Fibroblast of lung (primary cell): ENCODE data around the gene RASSF3. TPM values are rescaled to one million over a fixed set of nuclear protein-coding genes. Genes with fewer than 3 reads are reported as not detected.
A peak's percentile ranks its signal among the peaks of the same experiment; 100 is the strongest.

Experiments used
- DNase-seq, 2 donors: peaks; one replicate each; pipeline versions ENCODE4 v3.0.0 to v3.0.0-alpha.2; 2010; ENCODE audit warnings: low read depth in 2 of 2
- H2AFZ ChIP-seq: 2 replicates; pipeline ENCODE4 v1.5.1; 2012; ENCODE audit warnings: low read length, control low read depth, inconsistent platforms
- H3K27ac ChIP-seq: 2 replicates; pipeline ENCODE4 v1.5.1; 2011; ENCODE audit warnings: low read length, control low read depth; ENCODE audit not compliant: insufficient read depth
- H3K27me3 ChIP-seq: 2 replicates; pipeline ENCODE4 v1.5.1; 2011; ENCODE audit warnings: mild to moderate bottlenecking, low read length; ENCODE audit not compliant: control insufficient read depth, insufficient read depth
- H3K36me3 ChIP-seq: 2 replicates; pipeline ENCODE4 v1.5.1; 2011; ENCODE audit warnings: low read length; ENCODE audit not compliant: control insufficient read depth, insufficient read depth
- H3K4me1 ChIP-seq: 2 replicates; pipeline ENCODE4 v1.5.1; 2011; ENCODE audit warnings: low read length; ENCODE audit not compliant: control insufficient read depth, insufficient read depth; ENCODE audit errors: extremely low read depth
- H3K4me2 ChIP-seq: 2 replicates; pipeline ENCODE4 v1.5.1; 2011; ENCODE audit warnings: low read length, control low read depth; ENCODE audit not compliant: insufficient read depth; ENCODE audit errors: extremely low read depth
- H3K4me3 ChIP-seq, 4 experiments: fragments of 200-600 bp in 1 of 4; sonication (generic) in 1 of 4; replicated peaks in 1 of 4; 2 replicates each; pipeline ENCODE4 v1.5.1; 2011 to 2016; ENCODE audit warnings: low read length in 4 of 4, low read depth in 3 of 4, mild to moderate bottlenecking in 3 of 4, control low read depth in 2 of 4, inconsistent platforms in 1 of 4, mixed read lengths in 1 of 4; ENCODE audit not compliant: insufficient read depth in 1 of 4; ENCODE audit errors: control extremely low read depth in 1 of 4
- H3K79me2 ChIP-seq: 2 replicates; pipeline ENCODE4 v1.5.1; 2012; ENCODE audit warnings: mild to moderate bottlenecking, low read length, inconsistent platforms; ENCODE audit not compliant: control insufficient read depth, insufficient read depth
- H3K9ac ChIP-seq: 2 replicates; pipeline ENCODE4 v1.5.1; 2011; ENCODE audit warnings: mild to moderate bottlenecking, low read length, control low read depth; ENCODE audit not compliant: insufficient read depth
- H3K9me3 ChIP-seq: 2 replicates; pipeline ENCODE4 v1.5.1; 2012; ENCODE audit warnings: low read depth, low read length; ENCODE audit not compliant: control insufficient read depth, insufficient read depth
- H4K20me1 ChIP-seq: 2 replicates; pipeline ENCODE4 v1.5.1; 2011; ENCODE audit warnings: low read length; ENCODE audit not compliant: control insufficient read depth, insufficient read depth; ENCODE audit errors: extremely low read depth
- CTCF ChIP-seq, 2 donors: IDR thresholded peaks in 1 of 2; conservative IDR thresholded peaks in 1 of 2; 1 replicate in 1 of 2; 2 replicates in 1 of 2; pipeline ENCODE4 v1.5.1; 2011 to 2012; ENCODE audit warnings: low read length in 2 of 2, control low read depth in 1 of 2, inconsistent platforms in 1 of 2, low read depth in 1 of 2, mild to moderate bottlenecking in 1 of 2
- EZH2 ChIP-seq: IDR thresholded peaks from 2 replicates; pipeline ENCODE4 v1.5.1; 2012; ENCODE audit warnings: low read length, control low read depth, mild to moderate bottlenecking; ENCODE audit errors: missing control alignments
- polyA plus RNA-seq, 2 donors: library from polyadenylated mRNA; depleted of rRNA in 1 of 2; stranded (reverse) in 1 of 2; unstranded in 1 of 2; fragments of >200 nt; gene quantifications; 2 replicates each; pipeline ENCODE4 v1.2.1, GENCODE V29; 2011 to 2012; ENCODE audit warnings: missing spikeins in 1 of 2
- total RNA-seq: library from RNA; depleted of rRNA; stranded (reverse); fragments of >200 nt; gene quantifications from 2 replicates; pipeline ENCODE4 v1.2.1, GENCODE V29; 2014

RASSF3 gene
- total and polyA plus RNA-seq, 2 donors (not counting 1 experiment from before 2014, with no cell fraction given): 37.7 to 45.9 TPM

- no peak overlapping the region for H3K4me2 ChIP-seq
Observed at GRCh38 chr12:64669270-64669842, 59.1 kb downstream of the RASSF3 start.

GRCh38 chr12:64670019-64670418 is 59.7 kb downstream of the RASSF3 start:
- Histone ChIP-seq H2AFZ (no peak overlapping the region), H3K27me3 (no peaks in the 10 kb centered on the region), H3K4me2 (no peak overlapping the region), H3K79me2 (peaks cover 28% of the 10 kb centered on the region), H3K36me3 (no peaks in the 10 kb centered on the region), H3K9ac (no peak overlapping the region), H3K4me1 (peaks cover 14% of the 10 kb centered on the region), H4K20me1 (no peaks in the 10 kb centered on the region), H3K9me3 (no peaks in the 10 kb centered on the region), H3K27ac (no peak overlapping the region), H3K4me3 (no peak overlapping the region)
- DNase-seq: no peak
- no peak for TF ChIP-seq EZH2
- TF ChIP-seq CTCF (conservative IDR thresholded peaks at IDR 0.05 in 1 of 2, IDR thresholded peaks at IDR 0.05 in 1 of 2; ENCODE audit: low read depth in 1 of 2, low read length in 2 of 2): no peak

More at GRCh38 chr12:64669270-64669842, 59.1 kb downstream of the RASSF3 start:
- no peak overlapping the region for H3K9ac ChIP-seq
- H3K27ac ChIP-seq: no peak overlapping the region
- no peaks in the 10 kb centered on the region for H4K20me1 ChIP-seq
- H3K36me3 ChIP-seq: no peaks in the 10 kb centered on the region
- H3K9me3 ChIP-seq: no peaks in the 10 kb centered on the region
- H3K79me2 ChIP-seq: peaks cover 25% of the 10 kb centered on the region
- H3K4me1 ChIP-seq: peaks cover 14% of the 10 kb centered on the region
- H3K4me3 ChIP-seq: no peak overlapping the region
- no peaks in the 10 kb centered on the region for H3K27me3 ChIP-seq
- TF ChIP-seq EZH2 (no peak), CTCF (conservative IDR thresholded peaks at IDR 0.05 in 1 of 2, IDR thresholded peaks at IDR 0.05 in 1 of 2; ENCODE audit: low read depth in 1 of 2, low read length in 2 of 2) (no peak)
- no peak for DNase-seq
- no peak overlapping the region for H2AFZ ChIP-seq

- no peak overlapping the region for H3K27ac ChIP-seq
- TF ChIP-seq CTCF (conservative IDR thresholded peaks at IDR 0.05 in 1 of 2, IDR thresholded peaks at IDR 0.05 in 1 of 2; ENCODE audit: low read depth in 1 of 2, low read length in 2 of 2) (no peak), EZH2 (no peak)
- no peaks in the 10 kb centered on the region for H4K20me1 ChIP-seq
- peak; percentile 61 to 78 for DNase-seq
- H3K9ac ChIP-seq: no peak overlapping the region
- peaks cover 15% of the 10 kb centered on the region for H3K4me1 ChIP-seq
- no peak overlapping the region for H3K4me2 ChIP-seq
- H3K27me3 ChIP-seq: no peaks in the 10 kb centered on the region
- H3K4me3 ChIP-seq: no peak overlapping the region
- H3K9me3 ChIP-seq: no peaks in the 10 kb centered on the region
- H2AFZ ChIP-seq: no peak overlapping the region
- H3K36me3 ChIP-seq: no peaks in the 10 kb centered on the region
- H3K79me2 ChIP-seq: peaks cover 30% of the 10 kb centered on the region
Observed at GRCh38 chr12:64670919-64671639, 60.8 kb downstream of the RASSF3 start.
